ENCODE measurements around the gene KRTAP10-1.

KRTAP10-1 gene

DNA sequence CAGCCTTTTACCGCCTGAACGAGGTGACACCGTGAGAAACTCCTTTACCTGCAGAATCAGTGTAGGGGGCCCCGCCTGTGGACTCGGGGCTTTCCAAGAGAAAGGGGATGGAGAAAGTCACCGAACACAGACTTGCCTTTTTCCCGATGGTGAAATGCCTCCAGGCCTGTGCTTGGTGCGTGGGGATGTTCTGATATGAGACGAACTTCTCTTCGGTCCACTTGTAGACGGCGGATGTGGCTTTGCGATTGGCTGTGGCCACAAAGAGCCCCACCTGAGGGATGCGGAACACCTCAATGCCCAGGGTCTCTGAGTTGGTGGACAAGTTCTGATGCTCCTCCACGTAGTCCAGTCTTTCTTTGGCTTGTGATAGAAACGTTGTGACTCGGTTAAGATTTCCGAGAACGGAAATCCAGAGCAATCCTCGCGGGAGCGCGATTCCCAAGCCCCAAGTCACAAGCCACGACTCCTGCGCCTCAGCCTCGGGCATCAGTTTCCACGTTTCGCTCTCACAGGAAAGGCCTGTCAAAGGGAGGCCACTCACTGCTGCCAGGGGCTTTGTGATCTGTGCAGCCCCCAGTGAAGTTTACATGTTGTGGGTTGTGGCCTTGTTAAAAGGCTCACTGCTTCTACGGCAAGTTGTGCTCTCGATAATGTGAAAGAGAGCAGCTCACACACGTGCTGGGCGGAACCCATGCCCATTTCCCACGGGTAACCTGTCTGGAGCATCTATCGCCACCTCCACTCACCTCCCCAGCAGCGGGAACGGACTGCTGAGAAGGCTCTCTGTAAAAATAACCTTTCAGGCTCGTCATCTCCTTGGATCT is 12.6 kb downstream of the KRTAP10-1 start:
- no peak for DNase-seq

- no peak for DNase-seq
Observed at GRCh38 chr21:44526096-44526997, 13.6 kb downstream of the KRTAP10-1 start.

DNA sequence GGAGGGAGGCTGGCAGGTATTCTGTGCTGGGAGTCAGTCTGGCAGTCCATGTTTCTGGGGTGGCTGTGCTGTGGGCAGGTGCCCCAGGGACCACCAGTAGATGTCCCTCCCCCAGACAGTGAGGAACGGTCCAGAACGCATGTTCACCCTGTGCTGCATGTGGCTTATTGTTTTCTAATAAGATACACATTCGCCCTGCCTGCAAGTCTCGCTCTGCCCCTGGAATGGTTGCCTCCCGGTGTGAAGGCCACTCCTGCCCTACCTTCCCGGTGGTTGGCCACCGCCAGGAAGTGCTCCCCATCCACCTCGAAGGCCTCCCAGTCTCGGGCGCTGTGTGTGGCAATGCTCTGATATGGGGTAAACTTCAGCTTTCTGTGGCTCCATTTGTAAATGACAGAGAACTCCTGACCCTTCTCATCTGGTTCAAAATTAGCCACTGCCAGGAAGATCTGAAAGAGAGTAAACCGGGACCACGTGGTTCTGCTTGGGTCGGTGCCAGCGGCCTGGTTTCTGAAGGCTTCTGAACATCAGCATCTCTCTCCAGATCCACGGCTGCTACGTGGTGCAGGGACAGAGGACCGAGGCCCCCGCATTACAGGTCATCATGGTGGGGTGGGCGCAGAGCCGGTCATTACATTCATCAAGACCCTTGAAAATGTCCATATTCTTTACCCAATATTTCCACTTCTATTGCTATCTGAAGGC is 14.5 kb downstream of the KRTAP10-1 start:
- no peak for DNase-seq

GRCh38 chr21:44524414-44525371 is 15.3 kb downstream of the KRTAP10-1 start:
- no peak for DNase-seq

DNA sequence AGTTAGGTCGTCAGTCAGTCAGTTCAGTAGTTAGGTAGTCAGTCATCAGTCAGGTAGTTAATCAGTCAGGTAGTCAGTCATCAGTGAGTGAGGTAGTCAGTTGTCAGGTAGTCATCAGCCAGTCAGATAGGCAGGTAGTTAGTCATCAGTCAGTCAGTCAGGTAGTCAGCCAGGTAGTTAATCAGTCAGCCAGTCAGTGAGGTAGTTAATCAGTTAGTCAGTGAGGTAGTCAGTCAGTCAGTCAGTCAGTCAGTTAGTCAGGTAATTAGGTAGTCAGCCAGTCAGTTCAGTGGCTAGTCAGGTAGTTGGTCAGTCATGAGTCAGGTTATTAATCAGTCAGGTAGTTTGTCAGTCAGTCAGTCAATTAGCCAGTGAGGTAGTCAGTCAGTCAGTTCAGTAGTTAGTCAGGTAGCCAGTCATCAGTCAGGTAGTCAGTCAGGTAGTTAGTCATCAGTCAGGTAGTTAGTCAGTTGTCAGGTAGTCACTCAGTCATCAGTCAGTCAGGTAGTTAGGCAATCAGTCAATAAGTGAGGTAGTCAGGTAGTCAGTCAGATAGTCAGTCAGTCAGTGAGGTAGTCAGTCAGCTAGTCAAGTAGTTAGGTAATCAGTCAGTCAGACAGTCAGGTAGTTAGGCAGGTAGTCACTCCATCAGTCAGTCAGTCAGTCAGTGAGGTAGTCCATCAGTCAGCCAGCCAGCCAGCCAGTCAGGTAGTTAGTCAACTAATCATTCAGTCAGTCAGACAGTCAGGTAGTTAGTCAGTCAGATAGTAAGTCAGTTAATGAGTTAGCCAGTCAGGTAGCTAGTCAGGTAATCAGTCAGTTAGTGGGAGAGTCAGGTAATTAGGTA is 16.2 kb downstream of the KRTAP10-1 start:
- no peak for DNase-seq

GRCh38 chr21:44522753-44523204 is 17.2 kb downstream of the KRTAP10-1 start:
- no peak for DNase-seq

DNA sequence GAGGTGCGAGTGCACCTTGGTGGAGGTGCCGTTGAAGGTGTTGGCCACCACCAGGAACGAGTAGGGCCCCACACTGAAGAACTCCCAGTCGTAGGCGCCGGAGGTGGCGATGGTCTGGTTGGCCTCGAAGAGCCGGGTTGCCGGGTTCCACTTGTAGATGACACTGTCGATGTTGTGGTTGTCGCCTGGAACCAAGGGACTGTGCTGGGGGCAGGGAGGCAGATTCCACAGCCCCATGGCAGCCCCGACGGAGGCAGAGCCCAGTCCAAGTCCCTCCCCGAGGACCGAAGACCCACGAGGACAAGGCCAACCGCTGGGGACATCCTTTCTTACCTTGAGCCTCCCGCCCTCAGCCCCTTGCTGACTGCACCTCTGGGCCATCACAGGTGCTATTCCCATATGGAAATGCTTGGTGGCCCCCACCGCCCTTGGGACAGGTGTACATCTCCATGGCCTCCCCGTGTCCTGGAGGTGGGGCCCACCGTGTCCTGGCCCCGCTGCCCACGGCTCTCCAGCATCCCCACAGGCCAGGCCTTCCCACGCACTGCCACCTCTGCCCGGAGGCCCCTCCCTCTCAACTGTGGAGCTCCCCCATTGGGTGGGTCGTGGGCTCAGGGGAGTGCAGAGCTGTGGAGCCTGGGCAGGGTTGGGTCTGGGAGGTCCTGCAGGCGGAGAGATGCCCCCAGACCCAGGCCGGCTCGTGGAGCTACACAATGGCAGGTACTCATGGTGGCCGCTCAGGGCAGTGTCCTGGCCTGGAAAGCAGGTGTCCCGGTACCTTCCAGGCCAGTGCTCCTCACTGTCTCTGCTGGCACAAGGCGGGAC is 17.9 kb downstream of the KRTAP10-1 start:
- DNase-seq = no peak

DNA sequence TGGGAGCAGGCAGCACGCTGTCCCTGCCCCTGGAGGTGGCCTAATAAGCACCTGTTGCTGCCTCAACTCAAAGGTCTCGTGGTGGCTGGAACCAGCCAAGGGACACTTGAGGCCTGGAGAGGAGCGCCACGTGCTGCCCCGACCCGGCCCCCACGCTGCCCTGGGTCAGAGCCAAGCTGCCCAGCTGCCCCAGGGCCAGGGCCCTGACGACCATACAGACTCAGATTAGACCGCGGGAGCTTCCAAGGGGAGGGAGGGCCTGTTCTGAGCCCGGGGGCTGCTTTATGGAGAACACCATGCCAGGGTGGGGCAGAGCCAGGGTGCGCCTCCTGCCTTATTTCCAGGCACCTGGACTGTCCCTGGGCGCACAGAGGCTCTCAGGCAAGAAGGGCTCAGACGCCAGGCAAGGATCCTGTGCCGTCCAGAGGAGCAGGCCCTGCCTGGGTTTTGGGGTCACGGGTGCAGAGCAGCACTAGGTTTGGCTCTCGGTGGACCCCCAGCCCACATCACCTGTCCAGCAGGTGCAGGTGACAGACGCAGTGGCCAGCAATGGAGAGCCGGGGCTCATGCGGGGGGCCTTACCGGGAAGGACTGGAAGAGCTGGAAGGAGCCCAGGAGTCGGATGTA is 18.6 kb downstream of the KRTAP10-1 start:
- DNase-seq = no peak

GRCh38 chr21:44520326-44521300 is 19.4 kb downstream of the KRTAP10-1 start:
- no peak for DNase-seq

DNA sequence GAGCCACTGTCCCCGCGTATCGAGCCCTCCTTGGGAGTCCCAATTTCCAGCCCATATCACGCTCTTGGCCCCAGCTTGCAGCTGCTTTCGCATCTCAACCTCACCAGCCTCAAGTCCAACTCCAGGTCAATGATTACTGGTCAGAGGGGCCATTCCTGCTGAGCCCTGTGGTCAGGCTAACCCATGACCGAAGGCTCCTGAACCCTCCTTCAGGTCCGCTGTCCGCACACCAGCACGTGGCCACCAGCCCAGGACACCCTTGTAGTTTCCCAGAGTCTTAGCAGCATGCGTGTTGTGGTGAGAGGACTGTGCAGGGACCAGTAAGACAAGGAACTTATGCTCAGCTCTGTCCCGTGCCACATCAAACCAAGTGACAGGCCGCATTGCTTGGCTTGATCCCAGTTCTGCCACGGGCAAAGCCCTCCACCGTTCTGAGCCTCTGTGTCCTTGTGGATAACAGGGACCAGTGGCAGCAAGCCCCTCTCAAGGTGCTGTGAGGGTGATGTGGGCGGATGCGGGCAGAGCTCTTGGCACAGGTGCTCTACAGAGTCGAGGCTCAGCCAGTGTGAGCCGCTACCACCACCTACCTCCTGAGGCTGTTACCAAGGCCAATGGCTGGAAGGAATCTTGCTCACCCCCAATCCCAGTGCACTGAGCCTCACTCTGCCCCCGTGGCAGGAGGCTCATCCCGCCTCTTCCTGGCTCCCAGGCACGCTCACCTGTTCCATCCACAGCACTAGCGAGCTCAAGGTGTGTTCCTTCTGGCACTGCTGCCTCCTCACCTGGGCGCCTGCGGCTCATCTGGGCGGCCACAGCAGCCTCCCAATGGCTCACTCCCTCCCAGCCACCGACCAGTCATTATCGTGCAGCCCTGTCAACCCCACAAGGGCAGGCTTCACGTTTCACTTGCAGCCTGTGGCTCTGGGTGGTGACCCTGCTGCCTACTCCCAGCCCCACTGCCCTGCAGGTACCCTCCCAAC is 20.4 kb downstream of the KRTAP10-1 start:
- no peak for DNase-seq

GRCh38 chr21:44518686-44519085 is 21.3 kb downstream of the KRTAP10-1 start:
- DNase-seq = no peak

GRCh38 chr21:44517175-44517899 is 22.7 kb downstream of the KRTAP10-1 start:
- no peak for DNase-seq

DNA sequence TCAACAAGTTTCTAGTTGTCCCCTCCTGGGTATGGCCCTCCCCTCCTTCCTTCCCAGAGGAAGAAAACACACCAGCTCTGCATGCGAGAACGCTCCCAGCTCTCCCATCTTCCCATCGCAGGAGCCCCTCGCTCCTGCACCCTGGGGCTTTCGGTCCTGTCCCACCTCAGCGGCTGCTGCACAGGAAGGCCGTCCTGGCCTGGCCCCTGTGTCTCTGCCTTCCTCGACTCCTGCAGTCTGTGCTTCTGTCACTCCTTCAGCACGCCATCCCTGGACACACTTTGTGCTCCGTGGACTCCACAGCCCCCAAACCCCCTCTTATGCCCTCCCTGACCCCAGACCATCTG is 23.2 kb downstream of the KRTAP10-1 start:
- DNase-seq = no peak

- DNase-seq = no peak
Observed at GRCh38 chr21:44516342-44516741, 23.7 kb downstream of the KRTAP10-1 start.

- DNase-seq = no peak
Observed at GRCh38 chr21:44515359-44516165, 24.4 kb downstream of the KRTAP10-1 start.
